Cerebellar nuclear complex (tissue), 1 donor: ENCODE measurements around the gene MADD.
"Not testable (repeated sequence)": the region's sequence is repeated elsewhere in the genome, so short reads cannot be mapped to it uniquely, and the experiment has no call there.

Source experiments
- DNase-seq, 2 experiments: peaks; one replicate each; lab custom pipeline; 2025; lab: John Stamatoyannopoulos, UW

The MADD gene

GRCh38 chr11:47274495-47275235 is 4.7 kb downstream of the MADD start:
- no peak for DNase-seq

GRCh38 chr11:47276923-47277322 is 7.0 kb downstream of the MADD start:
- no peak for DNase-seq

DNA sequence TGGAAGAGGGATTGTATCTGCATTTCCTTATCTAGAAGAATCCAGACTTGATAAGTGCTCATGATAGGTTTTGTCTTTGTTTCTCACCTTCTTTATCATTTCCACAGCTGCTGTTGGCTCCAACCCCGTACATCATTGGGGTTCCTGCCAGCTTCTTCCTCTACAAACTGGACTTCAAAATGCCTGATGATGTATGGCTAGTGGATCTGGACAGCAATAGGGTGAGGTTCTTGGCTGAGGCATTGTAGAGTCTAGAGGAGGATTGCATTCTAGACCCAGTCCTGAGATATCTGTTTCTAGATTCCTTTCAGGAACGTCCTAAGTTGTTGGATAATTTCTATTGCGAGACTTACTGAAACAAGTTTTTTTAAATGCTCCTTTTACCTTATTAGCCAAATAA is 8.1 kb downstream of the MADD start:
- no peak for DNase-seq

GRCh38 chr11:47278769-47279168 is 8.8 kb downstream of the MADD start:
- DNase-seq: no peak

DNA sequence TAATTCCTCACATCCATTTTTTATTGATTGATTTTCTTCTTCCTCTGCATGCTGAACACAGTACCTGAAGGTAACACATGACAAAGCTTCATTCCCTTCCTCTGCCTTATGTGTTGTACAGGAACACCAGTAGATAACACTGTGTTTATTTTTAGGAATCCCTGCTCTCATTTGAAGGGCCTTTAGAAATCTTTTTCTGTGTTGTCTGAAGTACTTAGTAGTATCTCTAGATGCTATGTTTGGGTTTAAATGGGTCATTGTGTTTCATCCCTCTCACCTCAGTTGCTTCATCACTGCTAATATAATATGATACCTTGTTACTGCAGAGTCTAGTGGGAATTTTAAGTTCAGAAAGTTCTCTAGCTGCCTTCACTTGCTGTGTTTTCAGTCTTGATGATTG is 10.2 kb downstream of the MADD start:
- no peak for DNase-seq

GRCh38 chr11:47280860-47281259 is 10.9 kb downstream of the MADD start:
- no peak for DNase-seq

DNA sequence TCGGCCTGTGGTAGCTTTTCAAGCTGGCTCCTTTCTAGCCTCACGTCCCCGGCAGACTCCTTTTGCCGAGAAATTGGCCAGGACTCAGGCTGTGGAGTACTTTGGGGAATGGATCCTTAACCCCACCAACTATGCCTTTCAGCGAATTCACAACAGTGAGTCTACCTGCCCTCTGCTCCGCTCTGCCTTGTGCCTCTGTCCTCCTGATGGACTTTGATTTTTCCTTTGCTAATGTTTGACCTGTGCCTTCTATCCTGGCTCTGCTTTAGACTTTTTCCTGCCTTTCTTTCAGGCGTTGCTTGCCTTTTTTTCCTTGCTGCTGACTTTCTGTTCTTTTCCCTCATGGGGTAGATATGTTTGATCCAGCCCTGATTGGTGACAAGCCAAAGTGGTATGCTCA is 12.5 kb downstream of the MADD start:
- DNase-seq: no peak

- no peak for DNase-seq
These were observed 14.2 kb downstream of the MADD start for GRCh38 chr11:47284151-47284550.

DNA sequence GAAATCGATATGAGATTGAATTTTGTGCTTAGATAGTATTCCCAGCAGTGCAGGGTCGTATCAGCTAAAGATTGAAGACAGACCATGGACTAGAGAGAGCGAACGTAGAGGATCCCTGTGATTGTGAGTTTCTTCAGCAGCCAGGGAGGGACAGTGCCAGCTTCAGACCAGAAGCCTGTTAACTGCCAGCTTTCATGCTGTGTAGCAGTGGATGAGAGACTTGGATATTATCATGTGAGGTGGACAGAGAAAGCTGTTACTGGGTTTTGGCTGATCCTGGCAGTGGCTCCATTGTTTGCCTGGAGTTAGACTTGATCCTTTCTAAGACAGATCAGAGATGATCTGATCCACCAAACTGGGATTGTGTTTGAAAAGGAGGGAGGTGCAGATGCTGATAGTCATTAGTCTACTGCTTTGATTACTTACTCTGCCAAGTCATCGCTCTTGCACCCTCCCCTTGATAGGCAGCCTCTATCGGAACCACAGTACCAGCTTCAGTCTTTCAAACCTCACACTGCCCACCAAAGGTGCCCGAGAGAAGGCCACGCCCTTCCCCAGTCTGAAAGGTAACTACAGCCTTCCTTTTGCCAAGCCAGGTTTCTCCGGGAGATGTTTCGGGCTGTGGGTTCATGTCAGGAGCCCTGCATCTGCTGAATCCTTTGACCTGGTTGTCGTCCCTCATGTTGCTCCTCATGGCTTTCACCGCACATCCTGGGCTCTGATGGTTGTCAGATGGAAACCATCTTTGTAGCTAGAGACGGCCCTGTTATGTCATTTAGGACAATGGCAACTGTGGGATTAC is 16.2 kb downstream of the MADD start:
- no peak for DNase-seq

GRCh38 chr11:47288066-47288465 is 18.1 kb downstream of the MADD start:
- no peak for DNase-seq

GRCh38 chr11:47289856-47290255 is 19.9 kb downstream of the MADD start:
- no peak for DNase-seq

DNA sequence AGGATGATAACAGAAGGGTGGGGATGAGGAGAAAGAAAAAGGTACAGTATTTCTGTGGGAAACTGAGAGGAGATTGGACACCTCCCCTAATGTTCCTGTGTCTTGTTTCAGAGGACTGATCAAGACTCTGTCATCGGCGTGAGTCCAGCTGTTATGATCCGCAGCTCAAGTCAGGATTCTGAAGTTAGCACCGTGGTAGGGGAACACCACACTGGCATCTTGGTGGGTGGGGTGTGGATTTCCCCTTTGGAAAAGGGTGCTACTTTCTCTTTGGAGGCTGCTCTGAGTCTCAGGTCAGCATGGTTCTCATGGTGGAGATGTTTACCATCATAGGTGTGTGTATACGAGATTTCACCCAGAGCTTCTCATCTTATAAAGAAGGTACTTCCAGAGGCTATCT is 25.5 kb downstream of the MADD start:
- no peak for DNase-seq

DNA sequence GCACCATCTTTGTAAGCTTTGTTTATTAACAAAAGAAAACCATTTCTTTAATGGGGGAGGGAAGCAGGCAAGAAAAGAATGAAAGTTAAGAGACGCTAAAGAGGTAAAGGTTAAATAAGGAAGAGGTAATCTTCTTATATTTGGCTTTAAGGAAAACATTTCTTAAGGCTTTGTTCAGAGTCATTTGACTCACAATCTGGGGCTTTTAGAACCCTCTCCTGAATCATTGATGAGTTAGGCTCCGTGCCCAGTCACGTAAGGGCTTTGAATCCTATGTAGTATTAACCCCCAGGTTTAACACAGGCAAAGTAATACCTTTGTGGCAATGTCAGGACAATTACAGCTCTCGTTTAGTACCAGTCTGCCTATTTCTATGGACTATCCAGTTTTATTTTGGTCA is 26.1 kb downstream of the MADD start:
- no peak for DNase-seq

DNA sequence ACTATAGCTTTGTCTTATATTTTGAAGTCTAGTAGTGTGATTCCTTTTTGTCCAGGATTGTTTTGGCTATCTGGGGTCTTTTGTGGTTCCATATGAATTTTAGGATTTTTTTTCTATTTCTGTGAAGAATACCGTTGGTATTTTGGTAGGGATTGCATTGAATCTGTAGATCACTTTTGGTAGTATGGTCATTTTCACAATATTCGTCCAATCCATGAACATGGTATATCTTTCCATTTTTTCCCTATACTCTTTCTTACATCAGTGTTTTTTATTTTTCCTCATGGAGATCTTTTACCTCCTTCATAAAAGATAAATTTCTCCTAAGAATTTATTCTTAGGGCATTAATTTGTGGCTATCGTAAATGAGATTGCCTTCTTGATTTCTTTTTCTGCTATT is 29.1 kb downstream of the MADD start:
- DNase-seq: no peak

DNA sequence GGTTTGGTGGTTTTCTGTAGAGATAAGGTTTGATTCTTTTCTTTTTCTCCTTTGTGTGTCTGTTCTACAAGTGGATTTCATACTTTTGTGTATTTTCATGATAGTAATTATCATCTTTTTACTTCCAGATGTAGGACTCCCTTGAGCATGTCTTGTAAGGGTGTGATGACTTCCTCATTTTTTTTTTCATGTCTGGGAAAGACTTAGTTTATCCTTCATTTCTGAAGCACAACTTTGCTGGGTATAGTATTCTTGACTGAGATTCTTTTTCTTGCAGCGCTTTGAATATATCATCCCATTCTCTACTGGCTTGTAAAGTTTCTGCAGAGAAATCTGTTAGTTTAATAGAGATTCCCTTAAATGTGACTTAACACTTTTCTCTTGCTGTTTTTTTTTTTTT is 32.9 kb downstream of the MADD start:
- no peak for DNase-seq

- DNase-seq: no peak
These were observed 36.0 kb downstream of the MADD start for GRCh38 chr11:47305734-47306483.

- no peak for DNase-seq
These were observed 36.5 kb downstream of the MADD start for GRCh38 chr11:47306484-47306844.

DNA sequence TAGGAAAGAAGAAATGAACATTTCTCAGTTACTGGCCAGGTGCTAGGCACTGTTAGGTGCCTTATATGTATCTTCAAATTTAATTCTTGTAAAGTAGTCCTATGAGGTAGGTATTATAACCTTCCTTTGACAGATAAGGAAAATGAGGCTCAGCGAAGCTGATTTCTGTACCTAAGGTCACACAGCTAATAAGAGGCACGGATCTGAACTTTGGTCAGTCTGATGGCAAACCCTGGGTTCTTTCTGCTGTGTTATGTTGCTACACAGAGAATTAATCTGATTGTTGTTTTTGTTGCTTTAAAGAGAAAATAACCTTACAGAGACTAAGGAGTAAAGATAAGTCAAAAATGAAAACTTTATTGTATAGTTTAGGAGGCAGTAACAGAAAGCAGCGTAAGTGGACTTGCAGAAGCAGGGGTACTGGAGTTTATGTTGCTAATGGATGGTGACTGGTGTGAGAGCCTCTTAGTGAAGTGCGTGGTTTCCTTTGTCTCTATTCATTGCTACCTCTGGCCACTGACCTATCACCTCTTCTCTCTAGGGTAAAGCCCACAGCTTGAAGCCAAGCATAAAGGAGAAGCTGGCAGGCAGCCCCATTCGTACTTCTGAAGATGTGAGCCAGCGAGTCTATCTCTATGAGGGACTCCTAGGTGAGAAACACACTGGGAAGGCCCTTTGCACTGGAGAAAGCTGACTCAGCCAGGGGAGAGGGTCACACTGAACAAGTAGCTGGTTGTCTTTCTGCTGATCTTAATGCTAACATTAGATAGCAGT is 38.3 kb downstream of the MADD start:
- DNase-seq: no peak

GRCh38 chr11:47314992-47315391 is 45.1 kb downstream of the MADD start:
- no peak for DNase-seq

GRCh38 chr11:47316501-47316900 is 46.6 kb downstream of the MADD start:
- DNase-seq: not testable (repeated sequence)

DNA sequence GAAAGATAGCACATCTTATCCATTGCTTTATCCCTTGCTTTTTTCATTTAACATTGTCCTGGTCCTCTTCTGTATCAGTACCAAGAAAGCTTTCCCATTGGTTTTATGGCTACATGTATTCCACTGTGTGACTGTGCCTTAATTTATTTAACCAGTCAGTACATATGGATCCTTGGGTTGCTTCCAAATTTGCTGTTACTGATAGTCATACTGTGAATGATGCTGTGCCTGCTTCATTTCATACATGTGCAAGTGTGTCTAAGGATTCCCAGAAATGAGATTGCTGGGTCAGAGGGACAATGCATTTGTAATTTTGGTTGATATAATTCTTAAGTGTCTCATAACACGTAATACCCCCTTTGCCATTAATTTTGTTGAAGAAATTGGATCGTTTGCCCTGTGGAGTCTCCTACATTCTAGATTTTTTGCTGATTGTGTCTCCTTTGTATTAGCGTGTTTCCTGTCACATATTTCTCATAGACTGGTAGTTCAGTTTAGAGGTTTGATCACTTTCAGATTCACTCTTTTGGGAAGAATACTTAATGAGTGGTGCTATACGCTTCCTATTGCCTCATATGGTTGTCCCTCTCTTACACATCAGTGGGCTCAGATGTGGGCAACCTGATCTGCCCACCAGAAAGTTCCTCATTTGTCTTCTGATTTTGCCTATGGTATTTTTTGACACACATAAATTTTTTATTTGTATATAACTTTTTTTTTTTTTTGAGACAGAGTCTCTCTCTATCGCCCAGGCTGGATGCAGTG is 47.3 kb downstream of the MADD start:
- no peak for DNase-seq
